PFSK-1 (cell line): ENCODE data around the gene EIF4E.

Experiments
- FOXP2 ChIP-seq: optimal IDR thresholded peaks from 2 replicates; pipeline ENCODE3; 2011; ENCODE audit warnings: borderline replicate concordance, control low read depth, inconsistent platforms; ENCODE audit not compliant: insufficient read depth; ENCODE audit errors: extremely low read length, extremely low read depth
- POLR2AphosphoS5 ChIP-seq: IDR thresholded peaks from 2 replicates; pipeline ENCODE4 v1.6.1; 2012; ENCODE audit warnings: low read depth, mild to moderate bottlenecking, control low read depth, low read length, moderate library complexity
- SIN3A ChIP-seq: IDR thresholded peaks from 2 replicates; pipeline ENCODE4 v1.6.1; 2012; ENCODE audit warnings: mild to moderate bottlenecking, low read length, moderate library complexity, borderline replicate concordance; ENCODE audit not compliant: insufficient read depth
- TAF1 ChIP-seq: IDR thresholded peaks from 2 replicates; pipeline ENCODE4 v1.6.1; 2012; ENCODE audit warnings: low read length, control low read depth, borderline replicate concordance; ENCODE audit not compliant: insufficient read depth
- TF ChIP-seq, protein P1 (sequence below), 2 experiments: IDR thresholded peaks; 2 replicates each; pipeline versions ENCODE4 v1.6.1 to v1.8.0; 2011 to 2012; ENCODE audit warnings: low read depth in 2 of 2, low read length in 2 of 2, control low read depth in 1 of 2, inconsistent platforms in 1 of 2, mild to moderate bottlenecking in 1 of 2, moderate library complexity in 1 of 2; ENCODE audit not compliant: insufficient read depth in 1 of 2

EIF4E gene

DNA sequence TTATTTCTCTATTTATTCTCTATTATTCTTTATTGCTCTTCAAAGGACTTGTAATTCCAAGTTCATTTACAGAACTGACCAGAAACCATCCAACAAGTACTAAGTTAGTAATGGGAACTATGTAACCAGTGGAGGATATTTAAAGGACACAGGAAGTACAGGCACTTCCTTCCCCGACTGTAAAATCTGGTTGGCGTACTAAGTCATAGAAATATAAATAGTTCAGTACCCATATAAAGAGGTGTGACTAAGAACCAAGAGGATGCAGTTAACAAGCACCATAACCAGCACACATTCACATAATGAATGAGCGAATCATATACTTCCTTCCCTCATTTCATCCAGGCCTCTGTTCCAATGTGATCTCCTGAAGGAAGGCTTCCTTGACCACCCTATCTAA is 3.6 kb upstream of the EIF4E start:
- TF ChIP-seq TAF1: no peak
- TF ChIP-seq SIN3A: no peak
- no peak for TF ChIP-seq FOXP2
- TF ChIP-seq, protein P1, sequence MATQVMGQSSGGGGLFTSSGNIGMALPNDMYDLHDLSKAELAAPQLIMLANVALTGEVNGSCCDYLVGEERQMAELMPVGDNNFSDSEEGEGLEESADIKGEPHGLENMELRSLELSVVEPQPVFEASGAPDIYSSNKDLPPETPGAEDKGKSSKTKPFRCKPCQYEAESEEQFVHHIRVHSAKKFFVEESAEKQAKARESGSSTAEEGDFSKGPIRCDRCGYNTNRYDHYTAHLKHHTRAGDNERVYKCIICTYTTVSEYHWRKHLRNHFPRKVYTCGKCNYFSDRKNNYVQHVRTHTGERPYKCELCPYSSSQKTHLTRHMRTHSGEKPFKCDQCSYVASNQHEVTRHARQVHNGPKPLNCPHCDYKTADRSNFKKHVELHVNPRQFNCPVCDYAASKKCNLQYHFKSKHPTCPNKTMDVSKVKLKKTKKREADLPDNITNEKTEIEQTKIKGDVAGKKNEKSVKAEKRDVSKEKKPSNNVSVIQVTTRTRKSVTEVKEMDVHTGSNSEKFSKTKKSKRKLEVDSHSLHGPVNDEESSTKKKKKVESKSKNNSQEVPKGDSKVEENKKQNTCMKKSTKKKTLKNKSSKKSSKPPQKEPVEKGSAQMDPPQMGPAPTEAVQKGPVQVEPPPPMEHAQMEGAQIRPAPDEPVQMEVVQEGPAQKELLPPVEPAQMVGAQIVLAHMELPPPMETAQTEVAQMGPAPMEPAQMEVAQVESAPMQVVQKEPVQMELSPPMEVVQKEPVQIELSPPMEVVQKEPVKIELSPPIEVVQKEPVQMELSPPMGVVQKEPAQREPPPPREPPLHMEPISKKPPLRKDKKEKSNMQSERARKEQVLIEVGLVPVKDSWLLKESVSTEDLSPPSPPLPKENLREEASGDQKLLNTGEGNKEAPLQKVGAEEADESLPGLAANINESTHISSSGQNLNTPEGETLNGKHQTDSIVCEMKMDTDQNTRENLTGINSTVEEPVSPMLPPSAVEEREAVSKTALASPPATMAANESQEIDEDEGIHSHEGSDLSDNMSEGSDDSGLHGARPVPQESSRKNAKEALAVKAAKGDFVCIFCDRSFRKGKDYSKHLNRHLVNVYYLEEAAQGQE (IDR thresholded peaks at IDR 0.05; ENCODE audit: insufficient read depth in 1 of 2, low read depth in 2 of 2, low read length in 2 of 2): no peak
- TF ChIP-seq POLR2AphosphoS5: no peak

DNA sequence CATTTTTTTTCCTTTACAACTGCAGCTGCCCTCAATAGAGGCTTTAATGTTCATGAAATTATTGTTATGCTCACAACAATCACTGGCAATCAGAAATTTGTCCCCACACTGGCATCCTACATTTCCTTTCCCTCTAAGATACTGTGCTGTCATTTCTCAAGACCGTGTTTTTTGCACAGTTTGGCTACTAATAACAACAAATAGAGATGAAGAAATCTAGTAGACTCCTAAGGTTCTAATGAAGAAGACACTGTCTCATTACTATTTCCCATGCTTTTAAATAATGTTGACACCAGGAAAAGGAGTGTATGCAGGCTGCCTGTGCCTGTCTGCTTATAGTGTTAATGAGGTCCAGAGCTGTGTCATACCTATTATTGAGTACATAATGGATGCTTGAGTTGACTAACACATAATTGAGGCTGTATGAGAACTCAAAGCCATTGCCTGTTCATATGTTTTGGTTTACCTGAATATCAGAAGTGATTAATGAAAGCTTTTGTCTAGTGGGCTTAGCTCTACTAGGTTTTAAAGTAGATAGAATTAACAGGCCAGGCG is 1.5 kb upstream of the EIF4E start:
- no peak for TF ChIP-seq TAF1

- TF ChIP-seq SIN3A: no peak
- peak; percentile 87 for TF ChIP-seq POLR2AphosphoS5
- TF ChIP-seq, protein P1 (IDR thresholded peaks at IDR 0.05; ENCODE audit: insufficient read depth in 1 of 2, low read depth in 2 of 2, low read length in 2 of 2): no peak
- no peak for TF ChIP-seq FOXP2
- peak; percentile 9; the same call in 1 of the 2 replicates for TF ChIP-seq TAF1
These were observed 671 bp upstream of the EIF4E start for GRCh38 chr4:98929341-98930267.

DNA sequence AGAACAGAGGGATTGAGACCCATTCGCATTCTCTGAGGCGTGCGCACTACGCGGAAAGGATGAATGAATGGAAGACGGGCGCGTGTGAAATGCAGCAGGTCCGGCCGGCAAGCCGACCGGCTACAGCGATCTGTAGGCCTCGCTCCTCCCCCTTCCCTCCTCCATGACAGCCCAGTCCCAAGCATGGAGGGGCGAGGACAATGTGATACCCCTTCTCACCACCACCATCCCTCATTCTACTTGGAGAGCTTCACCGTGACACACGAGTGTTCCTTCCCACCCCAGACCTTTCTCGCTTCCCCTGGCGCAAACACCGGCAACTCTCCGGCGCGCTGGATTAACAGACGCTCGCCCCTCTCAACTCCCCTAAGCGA is 815 bp downstream of the EIF4E start:
- peak; percentile 95; the same call in 1 of the 2 replicates for TF ChIP-seq SIN3A
- TF ChIP-seq TAF1: peak; percentile 74
- TF ChIP-seq POLR2AphosphoS5: peak; percentile 80
- TF ChIP-seq FOXP2: no peak
- TF ChIP-seq, protein P1 (IDR thresholded peaks at IDR 0.05; ENCODE audit: insufficient read depth in 1 of 2, low read depth in 2 of 2, low read length in 2 of 2): no peak

DNA sequence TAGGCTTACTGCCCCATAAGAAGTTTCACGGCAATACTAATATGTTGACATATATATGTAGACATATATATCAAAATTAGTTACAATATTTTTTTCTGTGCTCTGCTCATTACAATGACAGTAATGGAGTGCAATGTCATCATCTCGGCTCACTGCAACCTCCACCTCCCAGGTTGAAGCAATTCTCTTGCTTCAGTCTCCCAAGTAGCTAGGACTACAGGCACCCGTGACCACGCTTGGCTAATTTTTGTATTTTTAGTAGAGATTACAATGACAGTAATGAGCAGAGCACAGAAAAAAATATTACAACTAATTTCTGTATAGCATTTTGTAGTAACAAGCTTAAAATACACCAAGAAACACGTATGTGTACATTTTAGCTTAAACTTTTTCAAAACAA is 7.6 kb downstream of the EIF4E start:
- TF ChIP-seq FOXP2 (no peak), POLR2AphosphoS5 (no peak), SIN3A (no peak), TAF1 (no peak)
- TF ChIP-seq, protein P1 (IDR thresholded peaks at IDR 0.05; ENCODE audit: insufficient read depth in 1 of 2, low read depth in 2 of 2, low read length in 2 of 2): no peak
